GM12874 (cell line): ENCODE measurements around the gene ANTXR1.

Experiments
- CTCF ChIP-seq: IDR thresholded peaks from 2 replicates; pipeline ENCODE4 v1.5.1; 2011; ENCODE audit warnings: low read depth, mild to moderate bottlenecking, control low read depth, low read length, moderate library complexity; ENCODE audit not compliant: insufficient read depth

The ANTXR1 gene

GRCh38 chr2:69053416-69053965 is 40.5 kb downstream of the ANTXR1 start:
- no peak for TF ChIP-seq CTCF

- no peak for TF ChIP-seq CTCF
Measured at GRCh38 chr2:69054431-69054830, 41.5 kb downstream of the ANTXR1 start.

GRCh38 chr2:69055688-69056470 is 42.9 kb downstream of the ANTXR1 start:
- TF ChIP-seq CTCF, result no peak

GRCh38 chr2:69057660-69058059 is 44.7 kb downstream of the ANTXR1 start:
- TF ChIP-seq CTCF, result no peak

GRCh38 chr2:69059731-69060290 is 46.8 kb downstream of the ANTXR1 start:
- no peak for TF ChIP-seq CTCF

- no peak for TF ChIP-seq CTCF
Measured at GRCh38 chr2:69060938-69061501, 48.0 kb downstream of the ANTXR1 start.

DNA sequence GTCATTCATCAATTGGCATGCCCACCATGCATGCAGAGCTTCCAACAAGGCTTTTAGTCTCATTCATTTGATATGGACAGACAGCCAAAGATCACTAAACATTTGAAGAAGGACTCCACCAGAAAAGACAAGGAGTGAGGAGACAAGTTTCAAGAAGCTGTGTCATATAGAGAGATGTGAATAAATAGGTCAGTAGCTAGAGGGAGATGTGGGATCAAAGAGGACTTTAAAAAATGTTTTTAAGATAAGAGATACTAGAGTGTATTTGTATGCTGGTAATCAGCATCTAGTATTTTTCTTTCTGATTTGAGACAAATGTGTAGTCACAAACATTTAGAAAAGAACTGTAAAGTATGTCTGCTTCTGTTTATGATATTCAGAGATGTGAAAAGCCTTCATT is 48.5 kb downstream of the ANTXR1 start:
- TF ChIP-seq CTCF, result no peak
